ENCODE measurements around the gene TBC1D1. TPM values are rescaled to one million over a fixed set of nuclear protein-coding genes. Genes with fewer than 3 reads are reported as not detected.

Gene TBC1D1
- total RNA-seq, 1 experiment from 2014 or later: 106 TPM

GRCh38 chr4:38003628-38004027 lies 112.7 kb downstream of the TBC1D1 start:
- Histone ChIP-seq H3K4me2 (no peak overlapping the region), H3K36me3 (ENCODE audit: low read depth) (no peaks in the 10 kb centered on the region), H3K9me3 (ENCODE audit: insufficient read depth, low read depth) (no peaks in the 10 kb centered on the region), H3K27ac (no peak overlapping the region), H4K20me1 (ENCODE audit: insufficient read depth) (no peaks in the 10 kb centered on the region), H3K4me3 (no peak overlapping the region), H3K9me2 (ENCODE audit: insufficient read depth) (no peaks in the 10 kb centered on the region), H3K79me2 (ENCODE audit: low read depth) (peaks cover 22% of the 10 kb centered on the region), H3K4me1 (replicated peaks; ENCODE audit: insufficient read depth) (peaks cover 14% of the 10 kb centered on the region), H2AFZ (no peak overlapping the region), H3F3A (ENCODE audit: insufficient read depth, low read depth) (peaks cover 4% of the 10 kb centered on the region; the same call in 1 of the 2 replicates), H3K27me3 (ENCODE audit: insufficient read depth, low read depth) (no peaks in the 10 kb centered on the region)
- CTCF ChIA-PET: no interaction called here
- DNase-seq: no peak
- no peak for TF ChIP-seq CTCF (conservative IDR thresholded peaks at IDR 0.05)
- no peak for TF ChIP-seq EZH2 (IDR thresholded peaks at IDR 0.05; ENCODE audit: low read depth)
- BruUV-seq (replicated peaks): no TSS peak
- intact Hi-C loops (cut with micrococcal nuclease; ENCODE audit: unreplicated experiment): no loop called here
- POLR2A ChIA-PET (ENCODE audit: unreplicated experiment): interaction anchor here (0.7 kb wide), 1 partner anchor 116 kb away, joined by 3 read pairs; no protein-coding TSS in a partner anchor

- CTCF ChIA-PET: no interaction called here
- intact Hi-C loops (cut with micrococcal nuclease; ENCODE audit: unreplicated experiment): no loop called here
- TF ChIP-seq EZH2 (IDR thresholded peaks at IDR 0.05; ENCODE audit: low read depth): no peak
- TF ChIP-seq CTCF (conservative IDR thresholded peaks at IDR 0.05): no peak
Measured at GRCh38 chr4:38004062-38004461, 113.2 kb downstream of the TBC1D1 start.

DNA sequence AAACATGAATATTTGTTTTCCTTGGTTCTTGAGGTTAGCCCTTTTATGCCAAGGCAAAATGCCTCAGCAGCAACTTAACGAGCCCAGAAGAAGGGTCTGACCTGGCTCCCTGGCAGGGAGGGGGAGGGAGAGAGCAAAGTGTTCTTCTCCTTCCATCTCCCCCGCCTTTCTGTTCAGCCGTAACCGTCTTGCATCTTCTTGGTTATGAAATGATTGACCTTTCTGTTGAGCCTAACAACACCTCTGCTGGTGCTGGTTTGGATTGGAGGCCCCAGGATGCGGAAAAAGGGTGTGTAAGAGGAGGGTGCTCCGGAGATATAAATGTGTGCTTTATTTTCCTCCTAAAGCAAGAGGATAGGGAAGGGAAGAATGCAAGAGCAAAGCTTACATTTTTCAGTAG lies 114.0 kb downstream of the TBC1D1 start:
- BruUV-seq (replicated peaks): no TSS peak
- no peaks in the 10 kb centered on the region for H3K9me2 ChIP-seq (ENCODE audit: insufficient read depth)
- H3K4me3 ChIP-seq: no peak overlapping the region
- peaks cover 14% of the 10 kb centered on the region for H3K4me1 ChIP-seq (replicated peaks; ENCODE audit: insufficient read depth)
- ChIA-PET POLR2A (ENCODE audit: unreplicated experiment) (interaction anchor here (0.6 kb wide), 1 partner anchor 277 kb away, joined by 3 read pairs; no protein-coding TSS in a partner anchor), CTCF (no interaction called here)
- H3K36me3 ChIP-seq (ENCODE audit: low read depth): no peaks in the 10 kb centered on the region
- intact Hi-C loops (cut with micrococcal nuclease; ENCODE audit: unreplicated experiment): no loop called here
- H3F3A ChIP-seq (ENCODE audit: insufficient read depth, low read depth): peaks cover 4% of the 10 kb centered on the region; the same call in 1 of the 2 replicates
- no peaks in the 10 kb centered on the region for H3K27me3 ChIP-seq (ENCODE audit: insufficient read depth, low read depth)
- H3K27ac ChIP-seq: no peak overlapping the region
- DNase-seq: no peak
- no peak overlapping the region for H3K4me2 ChIP-seq
- no peaks in the 10 kb centered on the region for H3K9me3 ChIP-seq (ENCODE audit: insufficient read depth, low read depth)
- H4K20me1 ChIP-seq (ENCODE audit: insufficient read depth): no peaks in the 10 kb centered on the region
- TF ChIP-seq EZH2 (IDR thresholded peaks at IDR 0.05; ENCODE audit: low read depth) (no peak), CTCF (conservative IDR thresholded peaks at IDR 0.05) (no peak)
- no peak overlapping the region for H2AFZ ChIP-seq
- peaks cover 21% of the 10 kb centered on the region for H3K79me2 ChIP-seq (ENCODE audit: low read depth)

More at GRCh38 chr4:38004062-38004461, 113.2 kb downstream of the TBC1D1 start:
- no peaks in the 10 kb centered on the region for H3K36me3 ChIP-seq (ENCODE audit: low read depth)
- no peaks in the 10 kb centered on the region for H3K9me3 ChIP-seq (ENCODE audit: insufficient read depth, low read depth)
- DNase-seq: no peak
- peaks cover 22% of the 10 kb centered on the region for H3K79me2 ChIP-seq (ENCODE audit: low read depth)
- no peaks in the 10 kb centered on the region for H4K20me1 ChIP-seq (ENCODE audit: insufficient read depth)
- peaks cover 14% of the 10 kb centered on the region for H3K4me1 ChIP-seq (replicated peaks; ENCODE audit: insufficient read depth)
- POLR2A ChIA-PET (ENCODE audit: unreplicated experiment): interaction anchor here (0.7 kb wide), 1 partner anchor 115 kb away, joined by 3 read pairs; no protein-coding TSS in a partner anchor
- BruUV-seq (replicated peaks): no TSS peak
- no peaks in the 10 kb centered on the region for H3K9me2 ChIP-seq (ENCODE audit: insufficient read depth)
- no peak overlapping the region for H3K4me3 ChIP-seq
- H3F3A ChIP-seq (ENCODE audit: insufficient read depth, low read depth): peaks cover 4% of the 10 kb centered on the region; the same call in 1 of the 2 replicates
- H3K4me2 ChIP-seq: no peak overlapping the region
- H2AFZ ChIP-seq: no peak overlapping the region
- no peak overlapping the region for H3K27ac ChIP-seq
- no peaks in the 10 kb centered on the region for H3K27me3 ChIP-seq (ENCODE audit: insufficient read depth, low read depth)

Data from PC-9 (cell line).